B cell (primary cell): ENCODE data around the gene TIMM23B. TPM values are rescaled to one million over a fixed set of nuclear protein-coding genes. Genes with fewer than 3 reads are reported as not detected.
"Not testable (repeated sequence)": the region's sequence is repeated elsewhere in the genome, so short reads cannot be mapped to it uniquely, and the experiment has no call there.

Experiments
- ATAC-seq: fragments of 200-7000 bp; cut with Tn5 transposase; one replicate; pipeline ENCODE4 v1.10.0; 2021; ENCODE audit warnings: low read depth, mild to moderate bottlenecking, moderate number of reproducible peaks, moderate library complexity
- CTCF ChIA-PET: fragments of 350-600 bp; sonication (Branson Sonifier 250); formaldehyde crosslinking; loops from one replicate; lab custom pipeline; 2021; ENCODE audit warnings: antibody characterized with exemption, inconsistent platforms; lab: Charles Lee
- POLR2A ChIA-PET: fragments of 350-600 bp; sonication (Branson Sonifier 250); formaldehyde crosslinking; loops from one replicate; lab custom pipeline; 2021; ENCODE audit warnings: antibody characterized with exemption; lab: Charles Lee
- DNase-seq: peaks from one replicate; pipeline ENCODE4 v3.0.0; 2013
- H2AFZ ChIP-seq: 2 replicates; pipeline ENCODE4 v1.6.1; 2012; ENCODE audit warnings: mild to moderate bottlenecking, low read depth, low read length; ENCODE audit not compliant: insufficient read depth, poor library complexity, severe bottlenecking
- H3K27ac ChIP-seq, 2 donors: 1 replicate in 1 of 2; 2 replicates in 1 of 2; pipeline ENCODE4 v1.5.1; 2012 to 2013; ENCODE audit warnings: low read length in 2 of 2, mild to moderate bottlenecking in 2 of 2, moderate library complexity in 1 of 2
- H3K27me3 ChIP-seq, 4 experiments: fragments of 200-600 bp in 1 of 4; sonication (generic) in 1 of 4; replicated peaks in 1 of 4; 1 replicate in 2 of 4; 2 replicates in 2 of 4; pipeline versions ENCODE4 v1.6.1 to v1.7.0; 2013 to 2016; ENCODE audit warnings: low read length in 3 of 4, mild to moderate bottlenecking in 2 of 4, mixed read lengths in 1 of 4, moderate library complexity in 1 of 4; ENCODE audit not compliant: insufficient read depth in 4 of 4, control insufficient read depth in 3 of 4; ENCODE audit errors: control extremely low read depth in 1 of 4
- H3K36me3 ChIP-seq, 2 experiments: replicated peaks in 1 of 2; 1 replicate in 1 of 2; 2 replicates in 1 of 2; pipeline versions ENCODE4 v1.6.1 to v1.7.1; 2013; ENCODE audit warnings: low read length in 1 of 2; ENCODE audit not compliant: insufficient read depth in 2 of 2, control insufficient read depth in 1 of 2; ENCODE audit errors: control extremely low read depth in 1 of 2, extremely low read depth in 1 of 2
- H3K4me1 ChIP-seq, 2 donors: fragments of 200-600 bp in 1 of 2; sonication (generic) in 1 of 2; 1 replicate in 1 of 2; 2 replicates in 1 of 2; pipeline versions ENCODE4 v1.5.1 to v1.6.1; 2013 to 2017; ENCODE audit warnings: low read length in 2 of 2; ENCODE audit not compliant: control insufficient read depth in 2 of 2, insufficient read depth in 2 of 2
- H3K4me2 ChIP-seq: replicated peaks from 2 replicates; pipeline ENCODE3; 2012; ENCODE audit warnings: mild to moderate bottlenecking, low read depth, low read length; ENCODE audit not compliant: poor library complexity, severe bottlenecking
- H3K4me3 ChIP-seq, 5 experiments: fragments of 200-600 bp in 1 of 5; sonication (generic) in 1 of 5; 1 replicate in 3 of 5; 2 replicates in 2 of 5; pipeline versions ENCODE4 v1.5.1 to v1.7.0; 2011 to 2016; ENCODE audit warnings: low read length in 4 of 5, mild to moderate bottlenecking in 4 of 5, low read depth in 2 of 5, control low read depth in 1 of 5, moderate library complexity in 1 of 5; ENCODE audit not compliant: insufficient read depth in 1 of 5; ENCODE audit errors: control extremely low read depth in 1 of 5, extremely low read depth in 1 of 5
- H3K79me2 ChIP-seq: fragments of 200-600 bp; sonication (generic); one replicate; pipeline ENCODE4 v1.6.0; 2016; ENCODE audit warnings: low read length; ENCODE audit not compliant: control insufficient read depth, insufficient read depth
- H3K9ac ChIP-seq: fragments of 200-600 bp; sonication (generic); 2 replicates; pipeline ENCODE4 v1.6.1; 2017; ENCODE audit warnings: mild to moderate bottlenecking, low read length, moderate library complexity
- H3K9me3 ChIP-seq, 3 donors: one replicate each; pipeline versions ENCODE4 v1.6.1 to v1.7.1; 2013; ENCODE audit warnings: low read length in 2 of 3; ENCODE audit not compliant: control insufficient read depth in 2 of 3, insufficient read depth in 1 of 3; ENCODE audit errors: control extremely low read depth in 1 of 3
- H4K20me1 ChIP-seq: 2 replicates; pipeline ENCODE4 v1.6.0; 2012; ENCODE audit warnings: mild to moderate bottlenecking, low read length; ENCODE audit not compliant: insufficient read depth, control insufficient read depth, poor library complexity, severe bottlenecking
- H3K27ac Mint-ChIP-seq: one replicate; pipeline ENCODE4 v1.8.0; 2021; ENCODE audit warnings: mixed read lengths
- H3K27me3 Mint-ChIP-seq: one replicate; pipeline ENCODE4 v1.8.0; 2021; ENCODE audit warnings: mixed read lengths
- H3K4me1 Mint-ChIP-seq: one replicate; pipeline ENCODE4 v1.8.0; 2021; ENCODE audit warnings: mixed read lengths
- H3K4me3 Mint-ChIP-seq: one replicate; pipeline ENCODE4 v1.8.0; 2021; ENCODE audit warnings: mixed read lengths
- H3K9me3 Mint-ChIP-seq: one replicate; pipeline ENCODE4 v1.8.0; 2022; ENCODE audit warnings: mixed read lengths; ENCODE audit not compliant: insufficient read depth
- WGBS: methylation state at CpG from one replicate; pipeline ENCODE4 v1.1.5; 2013; ENCODE audit warnings: missing lambda C conversion rate; ENCODE audit not compliant: insufficient coverage; 5-methylcytosine and 5-hydroxymethylcytosine counted together
- intact Hi-C: fragments of 100-400 bp; cut with micrococcal nuclease; formaldehyde crosslinking; loops from one replicate; pipeline ENCODE4 v1.10.0; 2022
- polyA plus RNA-seq: library from polyadenylated mRNA; depleted of rRNA; stranded (reverse); fragments of >200 nt; gene quantifications from 2 replicates; pipeline ENCODE4 v1.2.3, GENCODE V29; 2012
- total RNA-seq, 2 donors: library from RNA; stranded (reverse); fragments of 120-200 nt in 1 of 2; gene quantifications; 1 replicate in 1 of 2; 2 replicates in 1 of 2; pipeline versions ENCODE4 v1.2.3 to v1.2.4, GENCODE V29; 2013 to 2022

Gene TIMM23B
- total and polyA plus RNA-seq, 2 donors (not counting 1 experiment from before 2014, with no cell fraction given), result 21.4 to 29.1 TPM

GRCh38 chr10:49903829-49904228 lies 38.0 kb upstream of the TIMM23B start:
- H3K4me1 ChIP-seq, ATAC-seq, H3K27me3 Mint-ChIP-seq, H3K27ac ChIP-seq, H3K9ac ChIP-seq, H2AFZ ChIP-seq, H3K9me3 ChIP-seq, H3K4me1 Mint-ChIP-seq, H3K27me3 ChIP-seq, DNase-seq, H3K79me2 ChIP-seq, H3K4me3 Mint-ChIP-seq, intact Hi-C loops, H3K27ac Mint-ChIP-seq, CTCF ChIA-PET, H3K4me3 ChIP-seq, H3K36me3 ChIP-seq, H4K20me1 ChIP-seq, H3K9me3 Mint-ChIP-seq, H3K4me2 ChIP-seq, POLR2A ChIA-PET: not testable (repeated sequence)
- WGBS, result no CpG with 5 or more reads among the region's 3 CpGs

DNA sequence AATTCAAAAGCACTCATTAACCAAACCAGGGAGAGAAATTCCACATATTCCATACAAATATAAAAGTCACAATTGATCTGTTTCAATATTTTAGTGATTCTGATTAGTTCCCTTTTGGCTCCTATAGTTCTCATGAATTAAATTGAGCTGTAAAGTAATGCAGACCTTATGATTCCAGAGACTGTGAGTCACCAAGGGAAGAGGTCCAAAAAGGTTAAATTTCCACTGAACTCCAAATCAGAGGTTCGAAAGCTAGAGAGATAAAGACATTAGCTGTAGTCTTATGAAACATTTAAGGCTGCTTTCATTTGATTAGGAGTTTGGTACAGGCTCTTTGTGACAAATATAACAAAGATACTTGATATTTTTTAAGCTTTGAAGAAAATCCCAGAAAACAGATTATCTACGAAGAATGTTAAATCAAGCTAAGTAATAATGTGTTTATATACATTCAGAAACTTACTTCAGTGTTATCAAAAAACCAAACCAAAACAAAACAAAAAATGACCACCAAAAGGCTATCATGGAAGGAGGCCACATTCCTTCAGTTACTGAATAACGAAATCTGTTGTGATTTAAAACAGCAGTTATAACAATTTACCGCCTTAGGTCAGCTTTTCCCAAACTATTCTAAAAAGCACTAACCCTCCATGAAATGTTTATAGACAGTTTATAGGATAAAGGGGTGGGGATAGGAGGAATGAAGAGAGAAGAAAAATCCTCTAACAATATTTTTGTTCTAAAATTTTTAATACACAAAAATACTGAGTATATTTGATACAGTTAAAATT lies 33.4 kb upstream of the TIMM23B start:
- H3K4me2 ChIP-seq, H3K4me3 ChIP-seq, H3K9ac ChIP-seq, H4K20me1 ChIP-seq, H3K9me3 ChIP-seq, H3K27me3 ChIP-seq, intact Hi-C loops, H3K36me3 ChIP-seq, H3K4me1 ChIP-seq, H3K4me3 Mint-ChIP-seq, ATAC-seq, H3K4me1 Mint-ChIP-seq, H3K27ac Mint-ChIP-seq, H3K79me2 ChIP-seq, CTCF ChIA-PET, DNase-seq, H3K27ac ChIP-seq, H3K9me3 Mint-ChIP-seq, H3K27me3 Mint-ChIP-seq, H2AFZ ChIP-seq, POLR2A ChIA-PET: not testable (repeated sequence)
- WGBS, result no CpG with 5 or more reads among the region's 4 CpGs

- intact Hi-C loops, H3K27ac Mint-ChIP-seq, H3K4me3 Mint-ChIP-seq, ATAC-seq, H3K27me3 ChIP-seq, H4K20me1 ChIP-seq, CTCF ChIA-PET, DNase-seq, H3K27ac ChIP-seq, H3K36me3 ChIP-seq, H3K4me1 Mint-ChIP-seq, POLR2A ChIA-PET, H3K9me3 Mint-ChIP-seq, H3K9ac ChIP-seq, H3K79me2 ChIP-seq, H3K27me3 Mint-ChIP-seq, H3K9me3 ChIP-seq, H3K4me3 ChIP-seq, H3K4me1 ChIP-seq, H3K4me2 ChIP-seq, H2AFZ ChIP-seq: not testable (repeated sequence)
- WGBS, result no CpG with 5 or more reads among the region's 1 CpG
These were observed 31.6 kb upstream of the TIMM23B start for GRCh38 chr10:49910295-49910694.

- CTCF ChIA-PET, H3K4me1 ChIP-seq, H3K4me3 Mint-ChIP-seq, H3K9me3 ChIP-seq, H3K4me3 ChIP-seq, H3K27ac ChIP-seq, H3K4me1 Mint-ChIP-seq, H4K20me1 ChIP-seq, intact Hi-C loops, H3K36me3 ChIP-seq, H3K27me3 Mint-ChIP-seq, H3K9ac ChIP-seq, ATAC-seq, H3K27ac Mint-ChIP-seq, H2AFZ ChIP-seq, POLR2A ChIA-PET, H3K4me2 ChIP-seq, H3K27me3 ChIP-seq, H3K79me2 ChIP-seq, DNase-seq, H3K9me3 Mint-ChIP-seq: not testable (repeated sequence)
These were observed 25.4 kb upstream of the TIMM23B start for GRCh38 chr10:49916451-49916850.
